GM10266 (cell line): ENCODE results near the gene FILIP1L.

Experiments
- DNase-seq: peaks from one replicate; pipeline ENCODE4 v3.0.0; 2012; ENCODE audit errors: extremely low spot score
- CTCF ChIP-seq: IDR thresholded peaks from 2 replicates; pipeline ENCODE4 v1.5.1; 2012; ENCODE audit warnings: mild to moderate bottlenecking, low read depth; ENCODE audit not compliant: control insufficient read depth, insufficient read depth; ENCODE audit errors: missing control alignments

Gene FILIP1L

GRCh38 chr3:100022506-100022905 lies 91.8 kb downstream of the FILIP1L start:
- no peak for TF ChIP-seq CTCF
- DNase-seq: no peak

- TF ChIP-seq CTCF: no peak
Observed at GRCh38 chr3:100020876-100021644, 93.2 kb downstream of the FILIP1L start.

GRCh38 chr3:100019719-100020118 lies 94.6 kb downstream of the FILIP1L start:
- TF ChIP-seq CTCF: no peak
- DNase-seq: no peak

More at GRCh38 chr3:100020876-100021644, 93.2 kb downstream of the FILIP1L start:
- no peak for DNase-seq

- DNase-seq: no peak
Observed at GRCh38 chr3:100018806-100019205, 95.5 kb downstream of the FILIP1L start.

GRCh38 chr3:100010087-100010417 lies 104.2 kb downstream of the FILIP1L start:
- DNase-seq: no peak
- no peak for TF ChIP-seq CTCF

More at GRCh38 chr3:100018806-100019205, 95.5 kb downstream of the FILIP1L start:
- no peak for TF ChIP-seq CTCF

- no peak for DNase-seq
- TF ChIP-seq CTCF: no peak
Observed at GRCh38 chr3:100009276-100010086, 104.8 kb downstream of the FILIP1L start.
